Activated B cell treated with CpG ODN at 0.5 μM for 24 hours (primary cell): Measurements from ENCODE around the gene CDRT4. TPM values are rescaled to one million over a fixed set of nuclear protein-coding genes. Genes with fewer than 3 reads are reported as not detected.

Experiments used
- ATAC-seq: fragments of 200-7000 bp; cut with Tn5 transposase; one replicate; pipeline ENCODE4 v1.10.0; 2021; ENCODE audit warnings: low read depth, mild to moderate bottlenecking, moderate library complexity
- CTCF ChIA-PET: fragments of 350-600 bp; sonication (Branson Sonifier 250); formaldehyde crosslinking; loops from one replicate; lab custom pipeline; 2021; ENCODE audit warnings: antibody characterized with exemption; lab: Charles Lee
- POLR2A ChIA-PET: fragments of 350-600 bp; sonication (Branson Sonifier 250); formaldehyde crosslinking; loops from one replicate; lab custom pipeline; 2021; ENCODE audit warnings: antibody characterized with exemption; lab: Charles Lee
- DNase-seq: peaks from one replicate; pipeline ENCODE4 v3.0.0; 2022
- H3K27ac Mint-ChIP-seq: one replicate; pipeline ENCODE4 v1.8.0; 2020; ENCODE audit warnings: mixed read lengths
- H3K27me3 Mint-ChIP-seq: one replicate; pipeline ENCODE4 v1.8.0; 2021; ENCODE audit warnings: mixed read lengths
- H3K36me3 Mint-ChIP-seq: one replicate; pipeline ENCODE4 v1.8.0; 2021; ENCODE audit warnings: low read depth, mixed read lengths
- H3K4me1 Mint-ChIP-seq: one replicate; pipeline ENCODE4 v1.8.0; 2021; ENCODE audit warnings: mixed read lengths
- H3K4me3 Mint-ChIP-seq: one replicate; pipeline ENCODE4 v1.8.0; 2020; ENCODE audit warnings: mild to moderate bottlenecking, mixed read lengths
- H3K9me3 Mint-ChIP-seq: one replicate; pipeline ENCODE4 v1.8.0; 2020; ENCODE audit warnings: mixed read lengths
- CTCF ChIP-seq: fragments of 200-600 bp; IDR thresholded peaks from one replicate; pipeline ENCODE4 v1.8.0; 2022; ENCODE audit warnings: antibody characterized with exemption, mild to moderate bottlenecking
- intact Hi-C: fragments of 100-400 bp; cut with micrococcal nuclease; formaldehyde crosslinking; loops from one replicate; pipeline ENCODE4 v1.15.1; 2024
- total RNA-seq: library from RNA; stranded (reverse); gene quantifications from 2 replicates; pipeline ENCODE4 v1.2.3, GENCODE V29; 2022

Gene CDRT4
- total RNA-seq, 1 donor from 2014 or later: 5.3 TPM

- Mint-ChIP-seq H3K4me3 (no peak overlapping the region), H3K36me3 (no peaks in the 10 kb centered on the region), H3K27ac (no peak overlapping the region), H3K27me3 (no peaks in the 10 kb centered on the region), H3K4me1 (no peaks in the 10 kb centered on the region), H3K9me3 (peaks cover 4% of the 10 kb centered on the region)
- intact Hi-C loops: no loop called here
- ATAC-seq: no peak
- no peak for TF ChIP-seq CTCF
- ChIA-PET POLR2A (no interaction called here), CTCF (no interaction called here)
- no peak for DNase-seq
Observed at GRCh38 chr17:15456496-15456895, 10.9 kb downstream of the CDRT4 start.

DNA sequence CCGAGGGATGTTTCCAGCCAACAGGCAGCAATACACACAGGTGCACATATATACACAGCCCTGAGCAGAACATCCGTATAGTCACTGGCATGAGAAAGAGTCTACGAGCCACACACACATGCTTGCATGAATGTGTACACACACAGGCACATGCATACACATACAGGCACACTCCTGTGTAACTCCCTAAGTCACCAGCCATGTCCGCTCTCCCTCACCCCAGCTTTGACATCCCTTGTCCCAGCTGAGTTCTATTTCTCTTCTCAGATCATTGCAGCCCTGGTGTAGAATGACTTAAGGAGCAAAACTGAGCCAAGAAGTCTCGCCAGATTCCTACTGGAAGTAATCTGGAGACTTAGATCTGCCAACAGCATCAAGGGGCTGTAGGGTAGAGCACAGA lies 13.1 kb downstream of the CDRT4 start:
- Mint-ChIP-seq H3K27ac (no peak overlapping the region), H3K36me3 (no peaks in the 10 kb centered on the region), H3K9me3 (peaks cover 4% of the 10 kb centered on the region), H3K4me3 (no peak overlapping the region), H3K4me1 (no peaks in the 10 kb centered on the region), H3K27me3 (no peaks in the 10 kb centered on the region)
- no peak for ATAC-seq
- CTCF ChIA-PET: interaction anchor here (1.0 kb wide), 1 partner anchor 10 kb away, joined by 3 read pairs; no protein-coding TSS in a partner anchor
- no peak for TF ChIP-seq CTCF
- intact Hi-C loops: no loop called here
- POLR2A ChIA-PET: no interaction called here
- DNase-seq: no peak

GRCh38 chr17:15453782-15454181 lies 13.6 kb downstream of the CDRT4 start:
- no peak for TF ChIP-seq CTCF
- ChIA-PET CTCF (no interaction called here), POLR2A (no interaction called here)
- H3K4me1 Mint-ChIP-seq: no peaks in the 10 kb centered on the region
- ATAC-seq (no peak), DNase-seq (no peak)
- intact Hi-C loops: no loop called here
- H3K27me3 Mint-ChIP-seq: no peaks in the 10 kb centered on the region
- H3K27ac Mint-ChIP-seq: no peak overlapping the region
- H3K9me3 Mint-ChIP-seq: peaks cover 4% of the 10 kb centered on the region
- no peaks in the 10 kb centered on the region for H3K36me3 Mint-ChIP-seq
- H3K4me3 Mint-ChIP-seq: no peak overlapping the region

DNA sequence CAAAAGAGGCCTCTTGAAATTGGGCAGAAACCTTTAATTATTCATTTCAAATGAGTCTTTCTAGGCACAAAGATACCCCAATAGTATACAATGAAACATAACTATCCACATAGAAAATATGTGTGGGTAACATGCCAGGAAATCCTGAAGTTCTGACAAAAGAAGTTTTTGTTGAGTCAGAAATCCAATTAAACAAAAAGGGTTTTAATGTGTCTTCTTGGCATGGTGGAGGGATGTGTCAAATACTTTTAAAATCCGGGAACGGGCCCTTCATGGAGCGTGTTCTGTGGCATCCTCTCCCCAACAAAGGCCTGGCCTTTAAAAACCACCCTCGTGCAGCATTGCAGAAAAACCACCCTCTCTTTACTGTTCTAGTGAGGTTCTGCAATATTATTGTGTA lies 14.2 kb downstream of the CDRT4 start:
- CTCF ChIA-PET: no interaction called here

DNA sequence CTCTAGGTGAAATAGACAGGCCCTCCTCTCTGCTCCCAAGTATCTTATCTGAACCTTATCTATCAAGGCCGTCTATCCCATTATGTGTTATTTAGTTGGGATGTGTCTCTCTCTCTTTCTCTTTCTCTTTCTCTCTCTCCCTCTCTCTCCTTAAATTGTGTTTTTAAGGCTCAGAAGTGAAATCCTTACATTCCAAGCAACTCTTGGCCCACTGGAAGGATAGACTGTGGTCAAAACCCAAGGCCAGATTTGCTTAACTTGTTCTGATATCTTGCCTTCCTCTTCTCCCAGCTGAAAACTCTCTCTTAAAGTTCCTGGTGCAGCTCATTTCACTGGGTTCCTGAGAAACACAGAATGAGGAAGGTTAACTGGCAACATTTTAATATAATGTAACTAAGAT lies 14.7 kb downstream of the CDRT4 start:
- DNase-seq (no peak), ATAC-seq (no peak)
- no peak for TF ChIP-seq CTCF
- H3K27ac Mint-ChIP-seq: no peak overlapping the region
- no peak overlapping the region for H3K4me3 Mint-ChIP-seq
- POLR2A ChIA-PET: no interaction called here
- CTCF ChIA-PET: no interaction called here
- no peaks in the 10 kb centered on the region for H3K4me1 Mint-ChIP-seq
- peaks cover 4% of the 10 kb centered on the region for H3K9me3 Mint-ChIP-seq
- intact Hi-C loops: no loop called here
- H3K27me3 Mint-ChIP-seq: no peaks in the 10 kb centered on the region
- H3K36me3 Mint-ChIP-seq: no peaks in the 10 kb centered on the region

More for the DNA sequence above, 14.2 kb downstream of the CDRT4 start:
- Mint-ChIP-seq H3K27me3 (no peaks in the 10 kb centered on the region), H3K4me3 (no peak overlapping the region), H3K27ac (no peak overlapping the region), H3K4me1 (no peaks in the 10 kb centered on the region), H3K36me3 (no peaks in the 10 kb centered on the region), H3K9me3 (peaks cover 4% of the 10 kb centered on the region)
- POLR2A ChIA-PET: no interaction called here
- DNase-seq (no peak), ATAC-seq (no peak)
- intact Hi-C loops: no loop called here
- no peak for TF ChIP-seq CTCF
